GM04504 (cell line): Measurements from ENCODE around the gene PRRG3.
A peak's percentile ranks its signal among the peaks of the same experiment; 100 is the strongest.

ENCODE experiments used
- DNase-seq: peaks from one replicate; pipeline ENCODE4 v3.0.0-alpha.2; 2012; ENCODE audit warnings: low read depth

The PRRG3 gene

GRCh38 chrX:151708821-151709220 lies 13.6 kb downstream of the PRRG3 start:
- DNase-seq: no peak

GRCh38 chrX:151710457-151710856 lies 15.2 kb downstream of the PRRG3 start:
- DNase-seq: no peak

- DNase-seq: no peak
Measured at GRCh38 chrX:151711154-151711553, 15.9 kb downstream of the PRRG3 start.

- no peak for DNase-seq
Measured at GRCh38 chrX:151711787-151712186, 16.5 kb downstream of the PRRG3 start.

GRCh38 chrX:151712253-151712652 lies 17.0 kb downstream of the PRRG3 start:
- DNase-seq: no peak

- no peak for DNase-seq
Measured at GRCh38 chrX:151713849-151714248, 18.6 kb downstream of the PRRG3 start.

GRCh38 chrX:151714362-151714761 lies 19.1 kb downstream of the PRRG3 start:
- no peak for DNase-seq

- no peak for DNase-seq
Measured at GRCh38 chrX:151715752-151716151, 20.5 kb downstream of the PRRG3 start, which contains the start of gene FATE1. FATE1 (plus strand) TSS chrX:151716035; CDS start chrX:151716120, 85 bp downstream.

GRCh38 chrX:151722241-151722846 lies 27.1 kb downstream of the PRRG3 start:
- DNase-seq: peak; percentile 3

- no peak for DNase-seq
Measured at GRCh38 chrX:151723156-151723760, 28.0 kb downstream of the PRRG3 start.

- no peak for DNase-seq
Measured at GRCh38 chrX:151724563-151725337, 29.5 kb downstream of the PRRG3 start.

- no peak for DNase-seq
Measured at GRCh38 chrX:151725338-151725614, 30.0 kb downstream of the PRRG3 start.

GRCh38 chrX:151726751-151727150 lies 31.5 kb downstream of the PRRG3 start:
- no peak for DNase-seq

- no peak for DNase-seq
Measured at GRCh38 chrX:151727346-151727745, 32.1 kb downstream of the PRRG3 start.

GRCh38 chrX:151729056-151729725 lies 33.9 kb downstream of the PRRG3 start:
- no peak for DNase-seq

GRCh38 chrX:151734446-151734845 lies 39.2 kb downstream of the PRRG3 start, which contains the start of gene CNGA2:
CNGA2 (plus strand) TSS chrX:151734746; CDS start chrX:151738484, 3,738 bp downstream.
- DNase-seq: no peak

- DNase-seq: no peak
Measured at GRCh38 chrX:151735219-151735618, 40.0 kb downstream of the PRRG3 start.

GRCh38 chrX:151736685-151737084 lies 41.4 kb downstream of the PRRG3 start:
- DNase-seq: no peak

- DNase-seq: no peak
Measured at GRCh38 chrX:151737494-151737893, 42.2 kb downstream of the PRRG3 start.

- DNase-seq: no peak
Measured at GRCh38 chrX:151738751-151739150, 43.5 kb downstream of the PRRG3 start.

- DNase-seq: no peak
Measured at GRCh38 chrX:151741606-151742005, 46.3 kb downstream of the PRRG3 start.

GRCh38 chrX:151742311-151742710 lies 47.1 kb downstream of the PRRG3 start:
- DNase-seq: no peak
